Measurements from ENCODE around the gene OOSP4B. TPM values are rescaled to one million over a fixed set of nuclear protein-coding genes. Genes with fewer than 3 reads are reported as not detected.

Gene OOSP4B
- total RNA-seq, 3 donors from 2014 or later (not counting 1 experiment from before 2014, with no cell fraction given) = not detected

GRCh38 chr11:60056349-60056969, 39.5 kb downstream of the OOSP4B start, which contains the start of gene MS4A3:
TSS of gene MS4A3 (plus strand) at chr11:60056665. CDS start at chr11:60061161, 4,496 bp downstream.
- H3K9me3 Mint-ChIP-seq = peaks cover 0 to 2% of the 10 kb centered on the region in 2 donors
- WGBS (ENCODE audit: insufficient coverage) = 84% methylated on average over 7 of the region's 8 CpGs
- H3K27me3 Mint-ChIP-seq (ENCODE audit: low read depth in 2 of 2) = no peaks in the 10 kb centered on the region
- Histone ChIP-seq H3K36me3 (ENCODE audit: control insufficient read depth, insufficient read depth, low read length) (no peaks in the 10 kb centered on the region), H3K4me3 (ENCODE audit: low read length) (no peak within 1 kb of the TSS), H3K27me3 (ENCODE audit: control insufficient read depth, insufficient read depth, low read length) (no peaks in the 10 kb centered on the region), H3K4me1 (ENCODE audit: control insufficient read depth, insufficient read depth, low read length) (no peaks in the 10 kb centered on the region), H3K9me3 (ENCODE audit: control insufficient read depth, insufficient read depth, low read length) (no peaks in the 10 kb centered on the region), H3K27ac (ENCODE audit: low read length) (no peak within 1 kb of the TSS)
- ATAC-seq (peak in 1 of 3 donors; percentile 59), DNase-seq (no peak)
- intact Hi-C loops (cut with micrococcal nuclease) = no loop called here
- H3K4me1 Mint-ChIP-seq = no peaks in the 10 kb centered on the region
- no peak for TF ChIP-seq CTCF (IDR thresholded peaks at IDR 0.05)
- H3K4me3 Mint-ChIP-seq = no peak within 1 kb of the TSS
- no peak within 1 kb of the TSS for H3K27ac Mint-ChIP-seq
- H3K36me3 Mint-ChIP-seq = no peaks in the 10 kb centered on the region

- Histone ChIP-seq H3K4me1 (ENCODE audit: control insufficient read depth, insufficient read depth, low read length) (no peaks in the 10 kb centered on the region), H3K9me3 (ENCODE audit: control insufficient read depth, insufficient read depth, low read length) (no peaks in the 10 kb centered on the region), H3K27me3 (ENCODE audit: control insufficient read depth, insufficient read depth, low read length) (no peaks in the 10 kb centered on the region), H3K4me3 (ENCODE audit: low read length) (no peak overlapping the region), H3K27ac (ENCODE audit: low read length) (no peak overlapping the region), H3K36me3 (ENCODE audit: control insufficient read depth, insufficient read depth, low read length) (no peaks in the 10 kb centered on the region)
- Mint-ChIP-seq H3K9me3 (peaks cover 0 to 2% of the 10 kb centered on the region in 2 donors), H3K27me3 (ENCODE audit: low read depth in 2 of 2) (no peaks in the 10 kb centered on the region), H3K27ac (no peak overlapping the region), H3K36me3 (no peaks in the 10 kb centered on the region), H3K4me1 (no peaks in the 10 kb centered on the region), H3K4me3 (no peak overlapping the region)
- DNase-seq (no peak), ATAC-seq (no peak)
- no CpG with 5 or more reads among the region's 3 CpGs for WGBS (ENCODE audit: insufficient coverage)
- intact Hi-C loops (cut with micrococcal nuclease) = no loop called here
- TF ChIP-seq CTCF (IDR thresholded peaks at IDR 0.05) = no peak
These were observed 42.1 kb downstream of the OOSP4B start for GRCh38 chr11:60059052-60059451.

- H3K4me3 ChIP-seq (ENCODE audit: low read length) = no peak overlapping the region
- ATAC-seq (no peak), DNase-seq (no peak)
- Mint-ChIP-seq H3K27ac (no peak overlapping the region), H3K4me1 (no peaks in the 10 kb centered on the region), H3K9me3 (peaks cover 0 to 2% of the 10 kb centered on the region in 2 donors), H3K36me3 (no peaks in the 10 kb centered on the region), H3K4me3 (no peak overlapping the region), H3K27me3 (ENCODE audit: low read depth in 2 of 2) (no peaks in the 10 kb centered on the region)
- no peaks in the 10 kb centered on the region for H3K9me3 ChIP-seq (ENCODE audit: control insufficient read depth, insufficient read depth, low read length)
- no peak for TF ChIP-seq CTCF (IDR thresholded peaks at IDR 0.05)
- H3K27ac ChIP-seq (ENCODE audit: low read length) = no peak overlapping the region
- no peaks in the 10 kb centered on the region for H3K36me3 ChIP-seq (ENCODE audit: control insufficient read depth, insufficient read depth, low read length)
- no CpG with 5 or more reads among the region's 4 CpGs for WGBS (ENCODE audit: insufficient coverage)
- H3K4me1 ChIP-seq (ENCODE audit: control insufficient read depth, insufficient read depth, low read length) = no peaks in the 10 kb centered on the region
- intact Hi-C loops (cut with micrococcal nuclease) = no loop called here
- no peaks in the 10 kb centered on the region for H3K27me3 ChIP-seq (ENCODE audit: control insufficient read depth, insufficient read depth, low read length)
These were observed 42.7 kb downstream of the OOSP4B start for GRCh38 chr11:60059521-60060240.
